ENCODE measurements around the gene NLRP3. TPM values are rescaled to one million over a fixed set of nuclear protein-coding genes. Genes with fewer than 3 reads are reported as not detected.

NLRP3 gene
- polyA plus RNA-seq, 1 of the 3 experiments (the other 2 are of a cell fraction) = 0.87 TPM

GRCh38 chr1:247448107-247448791, 32.3 kb downstream of the NLRP3 start (continued):
- peak; percentile 91 for TF ChIP-seq YY1 (IDR thresholded peaks at IDR 0.05; ENCODE audit: low read depth)

- Histone ChIP-seq H3K27ac (ENCODE audit: low read depth in 2 of 2, low read length in 1 of 2) (no peak overlapping the region), H3K9me3 (no peaks in the 10 kb centered on the region), H3F3A (replicated peaks; ENCODE audit: insufficient read depth) (no peaks in the 10 kb centered on the region), H3K27me3 (ENCODE audit: insufficient read depth) (no peaks in the 10 kb centered on the region; the same call in 1 of the 2 replicates), H3K79me2 (ENCODE audit: insufficient read depth) (no peaks in the 10 kb centered on the region), H3K9me2 (no peaks in the 10 kb centered on the region), H2AFZ (ENCODE audit: low read depth) (no peak overlapping the region), H3K4me1 (ENCODE audit: control insufficient read depth in 1 of 2, insufficient read depth in 2 of 2, low read depth in 1 of 2, low read length in 1 of 2) (peaks cover 0 to 5% of the 10 kb centered on the region in 2 experiments; a peak in 1 of 4 replicates), H3K4me3 (ENCODE audit: low read depth in 2 of 2, low read length in 1 of 2) (no peak overlapping the region), H4K20me1 (ENCODE audit: insufficient read depth) (no peaks in the 10 kb centered on the region), H3K9ac (no peak overlapping the region), H3K4me2 (no peak overlapping the region), H3K36me3 (replicated peaks in 1 of 2; ENCODE audit: control insufficient read depth in 1 of 2, insufficient read depth in 2 of 2, low read length in 1 of 2) (peaks cover 0 to 7% of the 10 kb centered on the region in 2 experiments)
- 49% methylated on average over 9 of the region's 23 CpGs for WGBS (ENCODE audit: low lambda C conversion rate)
- no peak for DNase-seq
- ChIA-PET CTCF (no interaction called here), POLR2A (no interaction called here)
- no peak for TF ChIP-seq TAF1 (IDR thresholded peaks at IDR 0.05; ENCODE audit: borderline replicate concordance, low read depth, low read length)
- no peak for TF ChIP-seq RAD21 (IDR thresholded peaks at IDR 0.05; ENCODE audit: low read length)
- no peak for TF ChIP-seq PBX3 (IDR thresholded peaks at IDR 0.05)
- TF ChIP-seq FOXM1 (IDR thresholded peaks at IDR 0.05; ENCODE audit: low read depth) = no peak
- TF ChIP-seq MEF2A (IDR thresholded peaks at IDR 0.05; ENCODE audit: borderline replicate concordance, low read depth) = no peak
- TF ChIP-seq, protein P1, sequence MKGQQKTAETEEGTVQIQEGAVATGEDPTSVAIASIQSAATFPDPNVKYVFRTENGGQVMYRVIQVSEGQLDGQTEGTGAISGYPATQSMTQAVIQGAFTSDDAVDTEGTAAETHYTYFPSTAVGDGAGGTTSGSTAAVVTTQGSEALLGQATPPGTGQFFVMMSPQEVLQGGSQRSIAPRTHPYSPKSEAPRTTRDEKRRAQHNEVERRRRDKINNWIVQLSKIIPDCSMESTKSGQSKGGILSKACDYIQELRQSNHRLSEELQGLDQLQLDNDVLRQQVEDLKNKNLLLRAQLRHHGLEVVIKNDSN (IDR thresholded peaks at IDR 0.05; ENCODE audit: borderline replicate concordance, low read depth) = no peak
- no peak for TF ChIP-seq NFIC (IDR thresholded peaks at IDR 0.05; ENCODE audit: borderline replicate concordance)
- TF ChIP-seq TEAD4 (IDR thresholded peaks at IDR 0.05; ENCODE audit: borderline replicate concordance, insufficient read depth) = no peak
- TF ChIP-seq SIN3A (IDR thresholded peaks at IDR 0.05; ENCODE audit: borderline replicate concordance, low read depth, low read length) = no peak
- TF ChIP-seq RCOR1 (IDR thresholded peaks at IDR 0.05; ENCODE audit: low read length) = no peak
- TF ChIP-seq EP300 (IDR thresholded peaks at IDR 0.05; ENCODE audit: borderline replicate concordance in 1 of 2, low read depth in 1 of 2, low read length in 1 of 2) = no peak
Observed at GRCh38 chr1:247451388-247452010, 35.5 kb downstream of the NLRP3 start.

All from SK-N-SH (cell line).